ENCODE results near the gene TRPM2. TPM values are rescaled to one million over a fixed set of nuclear protein-coding genes. Genes with fewer than 3 reads are reported as not detected.
"Not testable (repeated sequence)": the region's sequence is repeated elsewhere in the genome, so short reads cannot be mapped to it uniquely, and the experiment has no call there.

Gene TRPM2
- total RNA-seq, 1 donor from 2014 or later: 10.0 TPM

DNA sequence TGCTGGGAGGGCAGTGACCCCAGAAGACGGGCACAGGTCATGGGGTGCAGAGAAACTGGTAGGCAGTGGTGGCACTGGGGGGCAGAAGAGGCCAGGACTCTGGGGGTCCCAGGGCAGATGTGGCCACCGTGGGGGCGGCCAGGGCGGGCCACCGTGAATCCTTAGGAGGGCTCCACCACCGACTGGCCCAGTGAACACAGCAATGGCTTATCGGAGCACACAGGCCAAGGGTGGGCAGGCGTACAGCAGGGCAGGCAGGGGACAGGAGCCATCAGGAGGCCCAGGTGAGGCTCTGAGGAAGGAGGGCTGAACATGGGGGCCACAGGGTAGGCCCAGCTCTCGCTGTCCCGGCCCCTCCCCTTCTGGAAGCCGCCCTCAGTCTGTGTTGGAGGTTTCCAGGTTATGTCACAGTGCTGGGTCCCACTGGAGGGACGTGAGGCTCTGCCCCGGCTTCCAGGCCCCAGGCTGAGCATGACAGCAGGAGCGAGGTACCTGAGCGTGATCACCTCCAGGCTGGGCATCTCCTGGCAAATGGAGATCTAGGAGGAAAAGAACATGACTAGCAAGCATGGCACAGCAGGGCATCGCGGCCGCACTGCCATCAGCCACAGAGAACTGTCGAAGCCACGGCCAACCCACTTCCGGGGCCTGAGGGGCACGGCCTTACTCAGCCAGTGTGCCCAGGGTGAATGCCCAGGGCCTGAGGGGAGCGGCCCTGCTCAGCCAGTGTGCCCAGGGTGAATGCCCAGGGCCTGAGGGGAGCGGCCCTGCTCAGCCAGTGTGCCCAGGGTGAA, 18.0 kb upstream of the TRPM2 start:
- DNase-seq (ENCODE audit: low spot score): no peak

DNA sequence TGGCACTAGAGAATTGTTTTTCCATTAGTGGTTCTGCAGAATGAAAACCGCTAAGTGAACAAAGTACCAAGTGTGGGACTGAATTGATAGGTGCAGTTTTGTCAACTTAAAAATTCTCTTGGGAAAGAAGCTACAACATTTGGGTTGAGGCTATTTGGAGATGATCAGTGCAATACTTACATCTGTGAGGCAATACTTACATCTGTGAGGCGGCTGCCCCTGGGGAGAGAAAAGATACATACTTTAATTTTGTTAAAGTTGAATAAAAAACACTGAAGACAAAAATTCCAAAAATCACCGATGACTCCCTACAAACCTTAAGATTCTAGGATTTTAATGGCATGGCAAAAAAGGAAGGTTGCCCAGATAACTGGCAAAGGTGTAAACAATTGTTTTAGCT, 16.0 kb upstream of the TRPM2 start:
- no peak for DNase-seq (ENCODE audit: low spot score)

DNA sequence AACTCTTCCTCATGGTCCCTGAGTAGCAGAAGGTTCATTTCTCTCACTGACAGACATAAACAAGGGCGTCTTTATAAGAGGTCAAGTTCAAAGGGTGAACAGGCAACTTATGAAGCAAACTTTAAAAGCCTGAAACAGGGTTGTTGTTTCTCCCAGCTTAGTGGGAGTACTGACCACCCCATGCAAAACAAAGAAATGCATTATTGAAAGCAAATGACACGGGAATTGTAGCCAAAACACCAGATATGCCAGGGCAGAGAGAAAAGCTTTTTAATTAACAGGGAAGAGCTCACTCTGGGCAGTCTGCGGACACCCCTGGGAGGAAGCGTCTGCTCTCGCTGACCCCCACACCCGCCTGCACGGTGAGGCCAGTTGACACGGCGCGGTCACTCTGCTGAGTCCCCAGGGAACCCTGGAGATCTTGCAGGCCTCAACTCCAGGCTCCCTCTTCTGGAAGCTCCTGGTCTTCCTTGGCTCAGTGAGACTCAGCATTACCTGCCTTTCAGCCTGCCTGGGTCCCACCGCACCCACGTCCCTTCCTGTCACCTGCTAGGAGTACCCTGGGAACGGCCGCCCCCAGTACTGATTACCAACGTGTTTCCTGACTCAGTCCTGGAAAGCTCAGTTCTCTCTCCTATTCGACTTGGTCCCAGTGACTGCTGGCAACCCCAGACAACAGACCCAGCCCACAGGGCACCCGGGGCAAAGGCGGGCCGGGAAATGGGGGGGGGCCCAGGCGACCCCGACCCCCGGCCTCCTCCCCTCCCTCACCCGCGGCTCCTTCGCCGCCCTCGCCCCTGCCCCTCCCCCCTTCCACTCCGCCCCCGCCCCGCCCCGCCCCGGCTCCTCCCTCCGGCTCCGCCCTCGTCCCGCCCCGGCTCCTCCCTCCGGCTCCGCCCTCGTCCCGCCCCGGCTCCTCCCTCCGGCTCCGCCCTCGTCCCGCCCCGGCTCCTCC, 15.2 kb upstream of the TRPM2 start:
- peak; percentile 83 for DNase-seq (ENCODE audit: low spot score)

DNA sequence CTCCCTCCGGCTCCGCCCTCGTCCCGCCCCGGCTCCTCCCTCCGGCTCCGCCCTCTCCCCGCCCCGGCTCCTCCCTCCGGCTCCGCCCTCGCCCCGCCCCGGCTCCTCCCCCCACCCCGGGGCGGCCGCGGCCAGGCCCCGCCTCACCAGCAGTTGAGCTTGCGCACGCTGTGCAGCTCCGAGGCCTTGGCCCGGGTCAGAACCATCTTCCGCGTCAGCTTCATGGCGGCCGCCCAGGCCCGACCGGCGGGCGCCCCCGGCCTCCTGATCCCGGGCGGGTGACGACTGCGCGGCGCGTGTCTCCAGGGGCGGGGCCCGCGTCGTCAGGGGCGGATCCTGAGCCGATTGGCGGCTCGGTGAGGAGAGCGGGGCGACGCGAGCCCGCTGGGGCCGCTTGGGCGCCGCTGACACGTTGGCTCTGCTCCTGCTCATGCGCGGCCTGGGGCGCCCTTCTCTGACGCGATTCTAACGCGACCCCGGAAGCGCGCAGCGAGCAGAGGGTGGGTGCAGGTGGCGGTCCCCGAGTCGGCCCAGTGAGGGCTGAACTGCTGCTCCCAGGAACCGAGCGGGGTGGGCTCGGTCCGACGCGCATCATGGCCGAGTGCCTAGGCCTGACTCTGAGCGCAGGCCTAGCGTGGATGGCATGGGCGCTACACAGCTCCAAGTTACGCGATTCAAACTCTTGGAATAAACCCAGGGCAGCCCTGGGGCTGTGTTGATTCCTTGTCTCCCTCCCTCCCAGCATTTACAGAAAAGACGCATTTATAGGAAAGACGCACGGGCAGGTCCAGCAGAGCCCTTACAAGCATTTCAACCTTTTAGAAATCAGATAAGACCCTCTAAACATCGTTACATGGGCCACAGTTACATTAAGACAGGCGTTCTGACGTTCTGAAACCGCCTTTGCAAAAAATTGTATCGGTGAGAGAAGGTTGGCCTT, 14.2 kb upstream of the TRPM2 start, which contains the start of gene CFAP410:
Gene CFAP410, minus strand, starts transcription at position 420 of the 940 bp plus-strand sequence. Its CDS starts 196 bp downstream, at position 224.
- peak; percentile 95 for DNase-seq (ENCODE audit: low spot score)

DNA sequence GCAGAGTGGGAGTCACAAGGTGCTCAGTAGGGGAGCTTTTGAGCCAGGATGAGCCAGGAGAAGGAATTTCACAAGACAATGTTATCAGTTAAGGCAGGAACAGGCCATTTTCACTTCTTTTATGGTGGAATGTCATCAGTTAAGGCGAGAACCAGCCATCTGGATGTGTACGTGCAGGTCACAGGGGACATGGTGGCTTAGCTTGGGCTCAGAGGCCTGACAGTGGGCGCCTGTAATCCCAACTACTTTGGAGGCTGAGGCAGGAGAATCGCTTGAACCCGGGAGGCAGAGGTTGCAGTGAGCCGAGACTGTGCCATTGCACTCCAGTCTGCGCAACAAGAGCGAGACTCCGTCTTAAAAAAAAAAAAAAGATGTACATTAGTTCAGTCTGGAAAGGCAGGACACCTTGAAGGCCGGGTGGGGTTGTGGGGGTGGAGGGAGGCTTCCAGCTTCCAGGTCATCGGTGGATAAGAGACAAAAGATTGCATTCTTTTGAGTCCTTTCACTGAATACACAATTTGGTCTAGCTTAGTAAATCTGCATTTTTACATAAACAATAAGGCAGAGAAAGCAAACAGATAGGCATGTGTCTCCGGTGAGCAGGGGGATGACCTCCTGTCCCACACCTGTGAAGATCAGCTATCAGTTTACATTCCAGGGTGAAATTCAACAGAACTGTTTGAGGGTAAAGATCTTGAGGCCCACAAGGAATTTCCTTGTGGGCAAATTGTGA, 11.5 kb upstream of the TRPM2 start:
- DNase-seq (ENCODE audit: low spot score): not testable (repeated sequence)

DNA sequence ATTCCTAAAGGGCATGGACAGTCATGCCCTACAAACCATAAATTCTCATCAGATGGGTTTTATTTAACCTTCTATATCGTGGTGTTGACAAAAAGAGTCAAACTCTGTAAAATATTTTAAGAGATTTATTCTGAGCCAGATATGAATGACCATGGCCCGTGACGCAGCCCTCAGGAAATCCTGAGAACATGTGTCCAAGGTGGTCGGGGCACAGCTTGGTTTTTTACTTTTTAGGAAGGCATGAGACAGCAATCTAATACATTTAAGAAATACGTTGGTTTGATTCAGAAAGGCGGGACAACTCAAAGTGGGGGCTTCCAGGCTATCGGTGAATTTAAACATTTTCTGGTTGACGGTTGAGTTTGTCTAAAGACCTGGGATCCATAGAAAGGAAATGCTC, 10.4 kb upstream of the TRPM2 start:
- not testable (repeated sequence) for DNase-seq (ENCODE audit: low spot score)

DNA sequence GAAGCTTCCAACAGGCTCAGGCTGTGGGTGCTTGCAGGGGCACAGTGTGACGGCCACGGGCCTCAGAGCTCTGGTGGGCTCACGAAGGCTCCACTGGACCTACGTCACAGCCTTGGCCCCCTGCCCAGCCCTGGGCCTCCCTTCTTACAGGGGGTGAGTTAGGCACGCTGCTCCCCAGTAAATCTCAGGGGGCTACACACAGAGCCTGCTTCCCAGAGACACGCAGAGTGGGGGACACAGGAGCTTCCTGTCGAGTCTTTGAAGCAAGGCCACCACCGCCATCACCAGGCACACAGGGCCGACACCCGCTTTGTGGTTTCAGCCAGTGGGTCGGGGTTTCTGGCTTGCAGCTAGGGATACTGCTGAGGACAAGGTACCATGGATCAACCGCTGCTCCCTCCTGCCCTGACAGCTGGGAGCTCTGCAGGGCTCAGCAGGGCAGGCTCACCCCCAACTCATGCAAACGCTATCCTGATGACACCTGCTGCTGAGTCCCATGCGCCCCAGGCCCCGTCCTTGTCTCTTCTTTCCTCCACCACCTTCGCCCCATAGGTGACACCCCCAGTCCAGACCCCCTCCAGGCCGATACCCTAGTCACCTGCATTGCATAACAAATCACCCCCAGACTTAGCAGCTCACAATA, 8.8 kb upstream of the TRPM2 start:
- no peak for DNase-seq (ENCODE audit: low spot score)

DNA sequence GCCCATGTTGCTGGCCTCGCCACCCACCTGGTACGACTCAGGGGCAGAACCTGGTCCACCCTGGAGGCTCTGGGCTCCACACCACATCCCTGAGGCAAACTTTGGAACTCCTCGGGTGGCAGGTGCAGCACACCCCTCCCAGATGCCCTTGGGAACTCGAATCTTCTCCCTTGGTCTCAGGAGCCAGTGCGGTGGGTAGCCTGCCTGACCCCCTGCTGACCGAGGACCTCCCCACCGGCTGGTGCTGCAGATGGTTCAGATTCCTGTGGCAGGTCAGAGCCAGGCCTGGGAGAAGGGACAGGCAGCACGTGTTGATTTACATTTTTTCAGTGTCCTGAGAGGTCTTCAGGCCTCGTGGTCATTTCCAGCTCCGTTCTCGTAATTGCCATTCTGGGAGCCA, 7.9 kb upstream of the TRPM2 start:
- DNase-seq (ENCODE audit: low spot score): no peak

DNA sequence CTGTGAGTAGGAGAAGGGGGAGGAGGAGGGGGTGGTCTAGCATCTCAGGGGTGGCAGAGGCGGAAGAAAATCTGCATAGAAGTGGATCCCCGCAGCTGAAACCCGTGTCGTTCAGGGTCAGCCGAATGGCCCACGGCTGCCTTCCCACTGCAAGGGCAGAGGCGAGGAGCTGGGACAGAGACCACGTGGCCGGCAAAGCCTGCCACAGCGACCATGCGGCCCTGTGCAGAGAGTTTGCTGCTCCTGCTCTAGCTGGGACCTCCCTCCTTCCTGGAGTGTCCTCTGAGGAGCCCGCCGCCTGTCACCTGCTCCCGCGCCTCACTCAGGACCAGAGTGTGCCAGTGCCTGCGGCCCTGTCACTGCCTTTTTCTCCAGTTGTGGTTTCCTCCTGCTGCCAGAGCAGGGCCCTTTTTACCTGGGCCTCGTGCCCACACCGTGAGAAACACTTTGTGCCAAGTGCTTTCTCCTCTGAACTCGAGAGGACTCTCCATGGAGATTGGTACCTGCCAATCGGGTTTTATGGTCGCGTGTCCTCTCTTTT, 5.4 kb upstream of the TRPM2 start:
- DNase-seq (ENCODE audit: low spot score): no peak

DNA sequence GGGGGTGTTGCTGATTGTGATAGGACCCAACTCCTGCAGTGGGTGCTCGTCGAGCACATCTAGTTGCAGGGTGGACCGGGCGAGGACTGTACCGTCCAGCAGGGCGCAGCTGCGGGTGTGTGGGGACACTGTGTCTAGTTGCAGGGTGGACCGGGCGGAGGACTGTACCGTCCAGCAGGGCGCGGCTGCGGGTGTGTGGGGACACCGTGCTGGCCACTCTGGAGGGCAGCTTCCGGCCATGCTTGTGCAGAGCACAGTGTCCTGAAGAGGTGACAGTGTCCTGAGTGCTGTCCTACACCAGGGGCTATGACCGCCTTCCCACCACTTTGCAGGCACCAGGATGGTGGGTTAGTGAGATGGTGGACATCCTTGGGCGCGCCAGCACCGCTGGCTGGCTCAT, 4.6 kb upstream of the TRPM2 start:
- no peak for DNase-seq (ENCODE audit: low spot score)

DNA sequence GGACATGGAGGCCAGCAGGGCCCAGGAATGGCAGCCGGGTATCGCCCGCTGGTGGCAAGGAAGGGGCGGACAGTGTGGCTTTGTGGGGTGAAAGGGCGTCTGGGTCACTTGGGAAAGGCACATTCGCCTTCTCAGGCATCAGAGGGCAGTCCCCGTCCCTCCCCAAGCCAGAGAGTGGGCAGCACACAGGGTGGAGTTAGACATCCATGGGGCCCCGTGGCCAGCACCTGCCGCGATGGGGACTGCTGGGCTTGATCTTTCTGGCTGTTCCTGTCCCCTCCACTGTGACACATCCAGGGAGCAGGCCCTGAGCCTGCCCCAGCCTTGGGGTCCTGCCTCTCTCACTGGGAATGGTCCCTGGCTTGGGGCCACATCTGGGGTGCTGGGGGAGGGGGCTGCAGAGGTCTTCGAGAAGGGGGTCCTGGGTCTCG, 4.0 kb upstream of the TRPM2 start:
- DNase-seq (ENCODE audit: low spot score): no peak

DNA sequence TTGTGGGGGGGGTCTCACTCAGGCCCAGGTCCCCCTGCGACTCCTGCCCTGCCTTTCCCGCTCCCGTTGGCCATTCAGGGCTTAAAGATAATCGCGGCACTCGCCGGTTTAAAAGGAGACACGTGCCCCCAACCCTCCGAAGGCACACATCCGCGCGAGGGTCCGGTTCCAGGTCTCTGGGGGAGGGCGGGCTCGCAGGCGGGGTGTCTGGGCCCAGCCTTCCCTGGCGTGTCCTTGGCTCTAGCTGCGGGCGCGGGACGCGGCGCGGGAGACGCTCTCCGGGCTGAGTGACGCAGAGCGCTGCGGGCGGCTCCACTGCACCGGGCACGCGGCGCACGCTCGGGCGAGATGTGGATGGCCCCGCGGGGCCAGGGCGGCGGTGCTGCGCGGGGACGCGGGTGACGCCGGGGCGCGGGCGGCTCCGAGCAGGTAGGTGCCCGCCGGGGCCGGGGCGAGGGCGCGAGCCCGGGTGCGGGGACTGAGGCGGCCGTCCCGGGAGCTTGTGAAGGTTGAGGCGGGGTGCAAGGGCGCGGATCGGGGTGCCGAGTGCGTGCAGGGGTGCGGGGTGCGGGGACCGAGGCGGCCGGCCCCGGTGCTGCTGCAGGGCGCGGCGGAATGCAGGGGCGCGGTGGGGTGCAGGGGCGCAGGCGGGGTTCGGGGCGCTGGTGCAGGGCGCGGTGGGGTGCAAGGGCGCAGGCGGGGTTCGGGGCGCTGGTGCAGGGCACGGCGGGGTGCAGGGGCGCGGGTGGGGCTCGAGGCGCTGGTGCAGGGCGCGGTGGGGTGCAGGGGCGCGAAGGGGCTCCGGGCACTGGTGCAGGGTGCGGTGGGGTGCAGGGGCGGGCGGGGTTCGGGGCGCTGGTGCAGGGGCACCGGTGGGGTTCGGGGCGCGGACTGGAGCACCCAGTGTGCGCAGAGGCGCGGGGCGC, 3.3 kb upstream of the TRPM2 start:
- DNase-seq (ENCODE audit: low spot score): no peak

DNA sequence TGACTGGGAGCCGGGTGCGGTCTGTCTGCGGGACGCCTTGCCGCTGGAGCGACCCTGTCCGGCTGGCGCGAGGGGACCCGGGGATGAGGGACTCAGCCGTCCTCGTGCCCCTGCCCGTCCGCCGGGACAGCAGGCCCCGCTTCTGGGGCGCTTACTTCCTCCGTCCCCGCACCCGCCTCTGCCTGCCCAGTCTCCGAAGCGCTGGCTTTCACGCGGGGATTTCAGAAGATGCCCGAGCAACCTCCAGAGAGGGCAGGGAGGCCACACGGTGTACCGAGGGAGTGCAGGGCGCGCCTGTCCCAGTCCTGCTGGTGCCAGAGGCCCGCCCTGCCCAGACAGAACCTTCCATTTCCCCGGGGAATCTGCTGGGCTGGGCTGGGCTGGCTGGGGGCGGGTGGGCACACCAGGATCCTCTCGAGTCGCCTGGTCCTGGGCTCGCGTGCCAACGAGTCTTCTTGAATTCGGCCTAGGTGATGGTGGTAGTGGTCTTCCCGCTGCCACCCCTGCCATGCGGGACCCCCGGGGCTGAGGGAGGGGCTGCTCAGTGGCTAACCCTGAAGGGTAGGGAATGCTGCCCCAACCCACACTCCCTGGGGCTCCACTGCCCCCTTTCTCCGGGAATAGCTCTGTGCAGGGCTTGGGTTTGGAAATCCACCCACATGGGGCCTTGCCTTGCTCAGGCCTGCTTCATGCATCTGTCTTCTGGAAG, 2.5 kb upstream of the TRPM2 start:
- no peak for DNase-seq (ENCODE audit: low spot score)

DNA sequence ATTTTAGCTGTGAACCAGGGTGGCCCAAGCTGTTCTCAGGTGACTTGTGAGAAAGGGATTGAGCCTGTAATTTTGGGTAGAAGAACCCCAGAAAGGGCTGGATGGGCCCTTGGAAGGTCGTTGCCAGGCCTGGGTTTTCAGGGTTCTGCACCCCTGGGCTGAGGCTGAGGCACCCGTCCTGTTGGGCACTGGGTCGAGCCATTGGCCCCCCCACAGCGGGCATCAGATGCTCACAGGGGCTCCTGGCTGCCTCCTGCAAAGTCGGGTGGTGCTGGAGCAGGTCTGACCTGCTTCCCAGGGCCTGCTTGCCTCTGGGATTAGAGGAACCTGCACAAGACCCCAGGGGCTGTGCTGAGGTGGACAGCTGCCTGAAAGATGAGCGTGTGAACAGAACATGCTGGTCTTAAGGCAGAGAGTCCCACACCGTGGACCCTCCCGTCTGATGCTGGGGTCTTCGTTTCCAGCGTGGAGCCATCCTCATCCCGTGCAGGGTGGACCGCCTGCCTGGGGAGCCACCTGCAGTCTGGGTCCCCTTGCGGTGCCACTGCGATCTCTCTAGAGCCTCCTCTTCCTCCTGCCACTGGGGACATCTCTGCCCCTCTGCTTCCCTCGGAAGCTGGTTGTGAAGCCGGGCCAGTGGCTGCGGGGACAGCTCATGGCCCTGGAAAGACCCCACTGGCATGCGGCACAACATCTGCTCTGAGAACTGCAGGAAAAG, 1.7 kb upstream of the TRPM2 start:
- DNase-seq (ENCODE audit: low spot score): no peak

DNA sequence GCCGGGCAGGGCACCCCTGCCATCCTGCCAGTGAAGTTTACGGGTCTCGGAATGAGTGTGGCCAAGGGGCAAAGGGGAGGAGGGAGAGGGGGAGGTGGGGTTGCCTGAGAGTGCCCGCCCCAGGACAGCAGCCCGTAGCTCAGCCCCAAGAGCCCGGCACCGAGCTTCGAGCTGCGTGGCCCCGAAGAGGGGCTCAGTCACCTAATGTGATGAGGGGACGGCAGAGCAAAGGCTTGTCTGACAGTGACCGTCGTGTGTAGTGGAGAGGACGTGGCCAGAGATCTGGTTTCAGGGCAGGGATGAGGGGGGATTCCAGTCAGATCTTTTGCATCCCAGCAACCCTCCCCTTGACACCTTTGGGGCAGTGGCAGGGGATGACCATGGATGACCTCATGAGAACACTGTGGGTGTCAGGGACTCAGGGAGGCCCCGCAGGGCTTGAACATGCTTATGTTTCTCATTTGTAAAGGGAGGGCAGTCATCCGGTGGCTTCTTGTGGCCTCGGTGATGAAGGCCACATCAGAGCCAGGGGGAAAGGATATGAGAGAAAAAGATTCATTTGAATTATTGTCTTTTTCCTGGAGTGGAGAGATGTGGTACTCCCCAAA, 1.1 kb upstream of the TRPM2 start:
- no peak for DNase-seq (ENCODE audit: low spot score)

DNA sequence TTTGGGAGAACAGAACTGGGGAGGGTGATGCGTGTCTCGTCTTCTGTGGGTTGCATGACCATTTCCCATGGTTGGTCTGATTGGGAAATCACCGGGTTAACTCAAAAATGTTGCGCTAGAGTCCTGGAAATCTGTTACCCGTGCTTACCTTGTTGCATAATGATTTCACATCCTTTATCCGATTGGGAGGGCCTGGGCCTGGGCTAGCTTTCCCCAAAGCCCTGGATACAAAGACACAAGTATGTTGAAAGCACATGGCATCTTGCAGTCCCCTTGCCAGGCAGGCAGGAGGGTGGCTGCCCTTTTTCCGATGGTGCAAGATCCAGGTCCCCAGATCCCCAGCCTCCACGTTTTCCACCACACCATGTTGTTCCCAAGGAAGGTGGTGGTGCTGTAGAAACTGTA, 582 bp downstream of the TRPM2 start:
- DNase-seq (ENCODE audit: low spot score): no peak

All from ureter (tissue), 1 donor.